ENCODE results near the gene ADAMTSL2.

DNA sequence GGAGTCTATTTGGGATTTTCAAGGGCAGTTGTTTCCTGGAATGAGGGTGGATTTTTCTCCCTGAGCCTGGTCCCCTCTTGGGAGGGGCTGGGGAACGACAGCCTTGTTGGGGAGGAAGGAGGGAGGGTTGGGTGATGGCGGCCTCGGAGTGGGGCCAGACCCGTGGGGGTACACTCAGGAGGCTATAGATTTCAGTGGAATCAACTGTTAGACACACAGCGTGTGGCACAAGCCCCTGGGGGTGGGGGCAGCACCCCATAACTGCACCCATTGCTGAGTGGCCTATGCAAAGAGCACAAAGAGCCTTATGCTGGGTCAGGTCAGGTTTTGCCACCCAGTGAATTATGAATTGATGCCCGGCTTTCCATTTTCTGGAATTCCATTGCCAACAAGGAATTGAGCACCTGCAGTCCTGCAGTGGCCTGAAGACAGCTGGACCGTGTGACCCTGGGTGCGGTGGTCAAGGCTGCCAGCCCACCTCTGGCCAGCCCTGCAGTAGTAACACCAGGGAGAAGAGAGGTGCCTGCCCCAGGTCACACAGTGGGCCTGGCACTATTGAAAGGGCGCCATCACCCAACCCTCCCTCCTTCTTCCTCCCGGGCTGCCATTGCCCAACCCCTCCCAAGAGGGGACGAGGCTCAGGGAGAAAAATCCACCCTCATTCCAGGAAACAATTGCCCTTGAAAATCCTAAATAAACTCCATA is 18.1 kb upstream of the ADAMTSL2 start:
- TF ChIP-seq POLR2G (IDR thresholded peaks at IDR 0.05; ENCODE audit: low read depth, low read length) (no peak), MYC (CRISPR knock-in tag; IDR thresholded peaks at IDR 0.05; ENCODE audit: borderline replicate concordance) (no peak), EZH2 (conservative IDR thresholded peaks at IDR 0.05; ENCODE audit: low read depth, low read length) (no peak), HNRNPK (IDR thresholded peaks at IDR 0.05; ENCODE audit: low read depth, low read length, poor library complexity, severe bottlenecking) (no peak), ETV5 (CRISPR knock-in tag; IDR thresholded peaks at IDR 0.05; ENCODE audit: borderline replicate concordance) (no peak), ZNF17 (CRISPR knock-in tag; IDR thresholded peaks at IDR 0.05) (no peak), ZFP90 (CRISPR knock-in tag; IDR thresholded peaks at IDR 0.05; ENCODE audit: borderline replicate concordance) (no peak), SATB2 (CRISPR knock-in tag; IDR thresholded peaks at IDR 0.05) (no peak), SMC3 (IDR thresholded peaks at IDR 0.05; ENCODE audit: low read length) (no peak), NFKB2 (CRISPR knock-in tag; IDR thresholded peaks at IDR 0.05; ENCODE audit: borderline replicate concordance) (no peak), SP2 (CRISPR knock-in tag; IDR thresholded peaks at IDR 0.05) (no peak), NFKBIZ (CRISPR knock-in tag; IDR thresholded peaks at IDR 0.05) (no peak), NFYB (CRISPR knock-in tag; IDR thresholded peaks at IDR 0.05) (no peak), CEBPG (CRISPR knock-in tag; IDR thresholded peaks at IDR 0.05) (no peak)
